Esophagus muscularis mucosa (tissue), 4 donors: Measurements from ENCODE around the gene TNFSF4. TPM values are rescaled to one million over a fixed set of nuclear protein-coding genes. Genes with fewer than 3 reads are reported as not detected.

Experiments used
- DNase-seq: peaks from one replicate; pipeline ENCODE4 v3.0.0-alpha.2; 2017; ENCODE audit errors: extremely low spot score
- H3K27ac ChIP-seq, 4 donors: fragments of 200-600 bp; sonication (generic); replicated peaks in 1 of 4; 1 replicate in 3 of 4; 2 replicates in 1 of 4; pipeline ENCODE4 v1.5.1; 2016 to 2019; ENCODE audit warnings: mild to moderate bottlenecking in 1 of 4
- H3K27me3 ChIP-seq, 4 donors: fragments of 200-600 bp; sonication (generic); one replicate each; pipeline versions ENCODE4 v1.5.1 to v1.6.0; 2016 to 2019
- H3K36me3 ChIP-seq, 4 donors: fragments of 200-600 bp; sonication (generic); one replicate each; pipeline ENCODE4 v1.5.1; 2016 to 2019
- H3K4me1 ChIP-seq, 4 donors: fragments of 200-600 bp; sonication (generic); one replicate each; pipeline ENCODE4 v1.5.1; 2016 to 2019
- H3K4me3 ChIP-seq, 4 donors: fragments of 200-600 bp; sonication (generic); 1 replicate in 2 of 4; 2 replicates in 2 of 4; pipeline ENCODE4 v1.5.1; 2016 to 2019; ENCODE audit warnings: mild to moderate bottlenecking in 4 of 4, moderate library complexity in 1 of 4
- H3K9me3 ChIP-seq, 4 donors: fragments of 200-600 bp; sonication (generic); 1 replicate in 3 of 4; 2 replicates in 1 of 4; pipeline ENCODE4 v1.5.1; 2016 to 2019
- EP300 ChIP-seq: sonication (generic); formaldehyde crosslinking; IDR thresholded peaks from one replicate; pipeline ENCODE4 v1.6.1; 2017; ENCODE audit warnings: antibody characterized with exemption
- POLR2A ChIP-seq: fragments of 450-650 bp; IDR thresholded peaks from one replicate; pipeline ENCODE4 v1.6.1; 2017; ENCODE audit warnings: antibody characterized with exemption, moderate library complexity, mild to moderate bottlenecking, low read depth
- POLR2AphosphoS5 ChIP-seq, 2 donors: sonication (generic); formaldehyde crosslinking; IDR thresholded peaks; one replicate each; pipeline ENCODE4 v1.6.1; 2017; ENCODE audit warnings: antibody characterized with exemption in 2 of 2
- WGBS: methylation state at CpG from one replicate; pipeline ENCODE4 v1.1.5; 2018; 5-methylcytosine and 5-hydroxymethylcytosine counted together
- intact Hi-C: fragments of 100-400 bp; cut with DNase I; formaldehyde crosslinking; loops from one replicate; pipeline ENCODE4 v1.15.1; 2023
- total RNA-seq, 4 donors: library from RNA; depleted of rRNA; stranded (reverse); fragments of >200 nt; gene quantifications; one replicate each; pipeline versions ENCODE4 v1.1.0 to v1.2.1, GENCODE V29; 2016
- TF ChIP-seq, protein P1 (sequence below), 3 experiments: fragments of 200-600 bp in 2 of 3; fragments of 450-650 bp in 1 of 3; sonication (generic) in 2 of 3; IDR thresholded peaks; one replicate each; pipeline ENCODE4 v1.5.1; 2017 to 2019; ENCODE audit warnings: antibody characterized with exemption in 3 of 3, mild to moderate bottlenecking in 2 of 3, moderate library complexity in 1 of 3

The TNFSF4 gene
- total RNA-seq, 4 donors from 2014 or later = 2.3 to 3.8 (median 3.3) TPM

GRCh38 chr1:173148545-173148944 is 58.6 kb downstream of the TNFSF4 start:
- TF ChIP-seq, protein P1, sequence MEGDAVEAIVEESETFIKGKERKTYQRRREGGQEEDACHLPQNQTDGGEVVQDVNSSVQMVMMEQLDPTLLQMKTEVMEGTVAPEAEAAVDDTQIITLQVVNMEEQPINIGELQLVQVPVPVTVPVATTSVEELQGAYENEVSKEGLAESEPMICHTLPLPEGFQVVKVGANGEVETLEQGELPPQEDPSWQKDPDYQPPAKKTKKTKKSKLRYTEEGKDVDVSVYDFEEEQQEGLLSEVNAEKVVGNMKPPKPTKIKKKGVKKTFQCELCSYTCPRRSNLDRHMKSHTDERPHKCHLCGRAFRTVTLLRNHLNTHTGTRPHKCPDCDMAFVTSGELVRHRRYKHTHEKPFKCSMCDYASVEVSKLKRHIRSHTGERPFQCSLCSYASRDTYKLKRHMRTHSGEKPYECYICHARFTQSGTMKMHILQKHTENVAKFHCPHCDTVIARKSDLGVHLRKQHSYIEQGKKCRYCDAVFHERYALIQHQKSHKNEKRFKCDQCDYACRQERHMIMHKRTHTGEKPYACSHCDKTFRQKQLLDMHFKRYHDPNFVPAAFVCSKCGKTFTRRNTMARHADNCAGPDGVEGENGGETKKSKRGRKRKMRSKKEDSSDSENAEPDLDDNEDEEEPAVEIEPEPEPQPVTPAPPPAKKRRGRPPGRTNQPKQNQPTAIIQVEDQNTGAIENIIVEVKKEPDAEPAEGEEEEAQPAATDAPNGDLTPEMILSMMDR (IDR thresholded peaks at IDR 0.05) = no peak
- no peak for TF ChIP-seq POLR2AphosphoS5 (IDR thresholded peaks at IDR 0.05)
- Histone ChIP-seq H3K27me3 (no peaks in the 10 kb centered on the region), H3K9me3 (peaks cover 0 to 19% (median 8%) of the 10 kb centered on the region in 4 donors), H3K4me3 (no peak overlapping the region), H3K27ac (no peak overlapping the region), H3K4me1 (no peaks in the 10 kb centered on the region), H3K36me3 (no peaks in the 10 kb centered on the region)
- intact Hi-C loops = no loop called here
- 56% methylated on average over 2 of the region's 2 CpGs for WGBS
- DNase-seq = no peak

- no peaks in the 10 kb centered on the region for H3K4me1 ChIP-seq
- H3K36me3 ChIP-seq = no peaks in the 10 kb centered on the region
- H3K27ac ChIP-seq = no peak overlapping the region
- no peak for DNase-seq
- H3K9me3 ChIP-seq = peaks cover 0 to 41% (median 15%) of the 10 kb centered on the region in 4 donors
- intact Hi-C loops = no loop called here
- WGBS = 88% methylated on average over 2 of the region's 2 CpGs
- no peak overlapping the region for H3K4me3 ChIP-seq
- H3K27me3 ChIP-seq = no peaks in the 10 kb centered on the region
- TF ChIP-seq EP300 (no peak), POLR2AphosphoS5 (IDR thresholded peaks at IDR 0.05) (no peak), POLR2A (no peak)
- TF ChIP-seq, protein P1 (IDR thresholded peaks at IDR 0.05) = no peak
Observed at GRCh38 chr1:173140733-173141132, 66.4 kb downstream of the TNFSF4 start.

DNA sequence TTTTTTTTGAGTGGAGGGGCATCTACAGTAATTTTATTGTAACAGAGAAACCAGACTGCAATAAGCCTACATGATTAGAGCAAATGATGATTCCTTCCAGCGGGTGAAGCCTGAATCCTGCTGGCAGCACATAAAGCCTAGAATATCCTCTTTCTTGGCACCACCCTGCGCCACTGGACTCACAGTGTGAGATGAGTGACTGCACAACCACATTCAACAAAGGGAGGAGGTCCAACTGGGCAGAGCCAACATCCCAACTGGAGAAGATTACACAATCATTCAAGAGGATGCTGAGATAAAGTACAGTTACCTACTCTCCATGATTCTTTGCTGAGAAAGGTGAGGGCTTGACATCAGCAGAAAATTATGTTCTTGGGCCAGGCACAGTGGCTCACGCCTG is 67.4 kb downstream of the TNFSF4 start:
- no peak overlapping the region for H3K4me3 ChIP-seq
- TF ChIP-seq POLR2A (no peak), POLR2AphosphoS5 (IDR thresholded peaks at IDR 0.05) (no peak), EP300 (no peak)
- TF ChIP-seq, protein P1 (IDR thresholded peaks at IDR 0.05) = no peak
- WGBS = 100% methylated on average over 3 of the region's 3 CpGs
- H3K27me3 ChIP-seq = no peaks in the 10 kb centered on the region
- H3K27ac ChIP-seq = no peak overlapping the region
- no peaks in the 10 kb centered on the region for H3K4me1 ChIP-seq
- H3K36me3 ChIP-seq = no peaks in the 10 kb centered on the region
- peaks cover 0 to 31% (median 8%) of the 10 kb centered on the region in 4 donors for H3K9me3 ChIP-seq
- intact Hi-C loops = no loop called here
- DNase-seq = no peak

DNA sequence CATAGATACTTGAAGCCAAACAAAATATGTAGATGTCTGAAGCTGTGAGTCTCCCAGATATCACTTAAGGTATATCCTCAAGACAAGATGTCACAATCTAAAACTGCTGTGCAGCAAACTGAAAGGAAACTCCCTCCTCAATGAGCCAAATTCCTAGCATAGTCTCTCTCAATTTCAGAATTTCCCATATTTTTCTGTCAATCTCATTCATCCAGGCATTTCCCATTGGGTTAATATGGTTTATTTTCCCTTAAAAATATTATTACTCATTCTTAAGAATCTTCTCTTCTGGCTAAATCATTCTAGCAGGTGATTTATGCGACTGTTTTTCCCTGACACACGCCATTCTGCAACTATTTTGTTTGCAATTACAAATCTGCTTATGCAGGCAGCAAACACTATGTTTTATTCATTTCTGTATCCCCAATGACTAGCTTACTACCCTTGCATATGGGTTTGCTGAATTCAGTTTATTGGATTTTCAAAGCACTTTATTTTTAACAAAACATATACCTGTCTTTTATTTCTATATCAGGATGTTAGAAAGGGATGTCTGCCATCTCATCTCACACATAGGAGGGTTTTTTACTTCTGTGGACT is 69.9 kb downstream of the TNFSF4 start:
- Histone ChIP-seq H3K4me1 (no peaks in the 10 kb centered on the region), H3K4me3 (no peak overlapping the region), H3K27me3 (no peaks in the 10 kb centered on the region), H3K36me3 (no peaks in the 10 kb centered on the region), H3K9me3 (peaks cover 0 to 13% (median 3%) of the 10 kb centered on the region in 4 donors), H3K27ac (no peak overlapping the region)
- WGBS = 86% methylated on average over 2 of the region's 2 CpGs
- TF ChIP-seq POLR2AphosphoS5 (IDR thresholded peaks at IDR 0.05) (no peak), EP300 (no peak), POLR2A (no peak)
- TF ChIP-seq, protein P1 (IDR thresholded peaks at IDR 0.05) = no peak
- no peak for DNase-seq
- intact Hi-C loops = no loop called here

- 92% methylated on average over 5 of the region's 5 CpGs for WGBS
- intact Hi-C loops = no loop called here
- Histone ChIP-seq H3K4me3 (no peak overlapping the region), H3K4me1 (no peaks in the 10 kb centered on the region), H3K27me3 (no peaks in the 10 kb centered on the region), H3K36me3 (no peaks in the 10 kb centered on the region), H3K9me3 (no peaks in the 10 kb centered on the region), H3K27ac (no peak overlapping the region)
- DNase-seq = no peak
- TF ChIP-seq POLR2AphosphoS5 (IDR thresholded peaks at IDR 0.05) (no peak), POLR2A (no peak), EP300 (no peak)
- TF ChIP-seq, protein P1 (IDR thresholded peaks at IDR 0.05) = no peak
Observed at GRCh38 chr1:173134800-173135199, 72.3 kb downstream of the TNFSF4 start.
